Measurements from ENCODE around the gene ANKRD6. TPM values are rescaled to one million over a fixed set of nuclear protein-coding genes. Genes with fewer than 3 reads are reported as not detected.
A peak's percentile ranks its signal among the peaks of the same experiment; 100 is the strongest.

The ANKRD6 gene
- total and polyA plus RNA-seq, 7 experiments from 2014 or later: 0.71 to 6.6 (median 3.3) TPM

GRCh38 chr6:89661559-89661958 lies 228.6 kb downstream of the ANKRD6 start:
- Histone ChIP-seq H3K27me3 (ENCODE audit: control insufficient read depth in 2 of 2, insufficient read depth in 2 of 2, low read length in 2 of 2) (no peaks in the 10 kb centered on the region), H3K9me3 (ENCODE audit: control insufficient read depth in 2 of 3, low read length in 3 of 3) (no peaks in the 10 kb centered on the region), H3K27ac (ENCODE audit: low read depth, low read length) (no peak overlapping the region), H3K36me3 (ENCODE audit: control insufficient read depth in 2 of 3, insufficient read depth in 3 of 3, low read length in 3 of 3) (peaks cover 20 to 80% (median 26%) of the 10 kb centered on the region in 3 experiments), H3K4me1 (ENCODE audit: control insufficient read depth in 2 of 2, insufficient read depth in 2 of 2, low read length in 2 of 2) (no peaks in the 10 kb centered on the region), H3K4me3 (ENCODE audit: low read length) (no peak overlapping the region)
- ATAC-seq: no peak
- DNase-seq: no peak
- H3K4me1 Mint-ChIP-seq: peaks cover 0 to 7% (median 0%) of the 10 kb centered on the region in 7 donors
- no peaks in the 10 kb centered on the region for H3K9me3 Mint-ChIP-seq
- H3K36me3 Mint-ChIP-seq: peaks cover 27 to 56% (median 47%) of the 10 kb centered on the region in 5 donors
- ChIA-PET CTCF (no interaction called here), POLR2A (interaction anchor here (1.6 kb wide), 1 partner anchor 23 kb away, joined by 5 read pairs; the partner anchor contains the start of gene LYRM2)
- H3K27me3 Mint-ChIP-seq: no peaks in the 10 kb centered on the region
- H3K27ac Mint-ChIP-seq: no peak overlapping the region
- intact Hi-C loops (cut with micrococcal nuclease): no loop called here
- H3K4me3 Mint-ChIP-seq: no peak overlapping the region

DNA sequence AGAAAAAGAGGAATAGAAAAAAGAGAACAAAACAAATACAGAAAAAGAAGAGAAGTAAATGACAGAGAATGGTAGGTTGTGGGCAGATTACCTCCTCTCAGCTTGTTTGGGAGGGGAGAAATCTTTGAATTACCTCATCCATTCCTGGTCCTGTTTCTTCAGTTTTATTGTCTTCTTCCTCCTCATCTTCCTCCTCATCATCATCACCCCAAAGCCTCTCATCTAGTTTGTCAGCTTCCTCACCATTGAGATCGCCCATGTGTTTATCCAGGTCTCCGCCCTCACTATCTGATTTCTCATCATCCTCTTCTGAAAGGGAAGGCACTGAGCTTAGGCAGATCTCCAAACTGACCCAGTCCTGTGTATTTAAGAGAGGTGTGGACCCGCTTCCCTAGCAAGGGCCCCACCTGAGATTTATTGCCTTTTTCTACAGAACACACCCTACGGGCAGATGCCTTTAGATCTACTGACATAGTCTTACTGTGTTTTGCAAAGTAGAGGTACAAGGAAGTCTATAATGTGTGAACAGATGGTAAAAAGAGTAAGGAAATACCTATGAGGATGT lies 229.8 kb downstream of the ANKRD6 start:
- Mint-ChIP-seq H3K4me1 (peaks cover 0 to 7% (median 0%) of the 10 kb centered on the region in 7 donors), H3K4me3 (no peak overlapping the region), H3K27ac (peak overlapping the region in 3 of 9 donors; percentile 19 to 40 (median 28)), H3K36me3 (peaks cover 23 to 55% (median 43%) of the 10 kb centered on the region in 5 donors), H3K9me3 (no peaks in the 10 kb centered on the region), H3K27me3 (no peaks in the 10 kb centered on the region)
- Histone ChIP-seq H3K4me3 (ENCODE audit: low read length) (no peak overlapping the region), H3K27ac (ENCODE audit: low read depth, low read length) (no peak overlapping the region), H3K36me3 (ENCODE audit: control insufficient read depth in 2 of 3, insufficient read depth in 3 of 3, low read length in 3 of 3) (peaks cover 17 to 80% (median 20%) of the 10 kb centered on the region in 3 experiments), H3K4me1 (ENCODE audit: control insufficient read depth in 2 of 2, insufficient read depth in 2 of 2, low read length in 2 of 2) (no peaks in the 10 kb centered on the region), H3K27me3 (ENCODE audit: control insufficient read depth in 2 of 2, insufficient read depth in 2 of 2, low read length in 2 of 2) (no peaks in the 10 kb centered on the region), H3K9me3 (ENCODE audit: control insufficient read depth in 2 of 3, low read length in 3 of 3) (no peaks in the 10 kb centered on the region)
- intact Hi-C loops (cut with micrococcal nuclease): no loop called here
- DNase-seq: no peak
- CTCF ChIA-PET: no interaction called here
- ATAC-seq: no peak
- POLR2A ChIA-PET: no interaction called here

GRCh38 chr6:89667872-89668556 lies 235.1 kb downstream of the ANKRD6 start:
- Mint-ChIP-seq H3K4me1 (no peaks in the 10 kb centered on the region), H3K27me3 (no peaks in the 10 kb centered on the region), H3K4me3 (no peak overlapping the region), H3K9me3 (no peaks in the 10 kb centered on the region), H3K27ac (peak overlapping the region in 4 of 9 donors; percentile 16 to 67 (median 28)), H3K36me3 (peaks cover 8 to 52% (median 27%) of the 10 kb centered on the region in 5 donors)
- ATAC-seq: no peak
- no peaks in the 10 kb centered on the region for H3K9me3 ChIP-seq (ENCODE audit: control insufficient read depth in 2 of 3, low read length in 3 of 3)
- H3K27me3 ChIP-seq (ENCODE audit: control insufficient read depth in 2 of 2, insufficient read depth in 2 of 2, low read length in 2 of 2): no peaks in the 10 kb centered on the region
- ChIA-PET POLR2A (no interaction called here), CTCF (interaction anchor here (0.5 to 0.7 kb wide), 2 partner anchors 13 to 48 kb away, joined by 3 read pairs; no protein-coding TSS in a partner anchor)
- no peak for DNase-seq
- intact Hi-C loops (cut with micrococcal nuclease): no loop called here
- no peaks in the 10 kb centered on the region for H3K4me1 ChIP-seq (ENCODE audit: control insufficient read depth in 2 of 2, insufficient read depth in 2 of 2, low read length in 2 of 2)
- no peak overlapping the region for H3K27ac ChIP-seq (ENCODE audit: low read depth, low read length)
- peaks cover 14 to 79% (median 20%) of the 10 kb centered on the region in 3 experiments for H3K36me3 ChIP-seq (ENCODE audit: control insufficient read depth in 2 of 3, insufficient read depth in 3 of 3, low read length in 3 of 3)
- no peak overlapping the region for H3K4me3 ChIP-seq (ENCODE audit: low read length)

DNA sequence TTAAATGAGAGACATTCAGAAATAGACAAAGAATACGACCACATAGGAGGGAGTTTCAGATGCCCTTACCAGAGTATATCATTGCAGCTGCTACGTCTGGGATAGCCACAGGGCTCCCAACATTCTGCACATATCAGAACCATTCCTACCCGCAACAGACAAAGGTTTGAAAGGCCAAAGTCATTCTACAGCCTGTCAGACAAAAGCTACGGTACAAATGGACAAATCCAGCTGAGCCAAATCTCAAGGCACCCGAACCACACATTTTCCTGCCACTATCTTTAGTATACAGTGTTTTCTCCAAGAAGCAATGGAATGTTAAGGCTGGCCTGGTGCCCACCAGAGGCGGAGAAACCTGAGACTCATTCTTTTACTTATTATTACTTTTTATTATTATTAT lies 236.1 kb downstream of the ANKRD6 start:
- H3K36me3 ChIP-seq (ENCODE audit: control insufficient read depth in 2 of 3, insufficient read depth in 3 of 3, low read length in 3 of 3): peaks cover 17 to 78% (median 23%) of the 10 kb centered on the region in 3 experiments
- ATAC-seq (no peak), DNase-seq (no peak)
- no peaks in the 10 kb centered on the region for H3K27me3 ChIP-seq (ENCODE audit: control insufficient read depth in 2 of 2, insufficient read depth in 2 of 2, low read length in 2 of 2)
- H3K27me3 Mint-ChIP-seq: no peaks in the 10 kb centered on the region
- POLR2A ChIA-PET: interaction anchor here (0.5 kb wide), 1 partner anchor 56 kb away, joined by 3 read pairs; no protein-coding TSS in a partner anchor
- H3K27ac ChIP-seq (ENCODE audit: low read depth, low read length): no peak overlapping the region
- no peaks in the 10 kb centered on the region for H3K9me3 Mint-ChIP-seq
- no peaks in the 10 kb centered on the region for H3K4me1 ChIP-seq (ENCODE audit: control insufficient read depth in 2 of 2, insufficient read depth in 2 of 2, low read length in 2 of 2)
- peaks cover 8 to 48% (median 24%) of the 10 kb centered on the region in 5 donors for H3K36me3 Mint-ChIP-seq
- CTCF ChIA-PET: no interaction called here
- H3K9me3 ChIP-seq (ENCODE audit: control insufficient read depth in 2 of 3, low read length in 3 of 3): no peaks in the 10 kb centered on the region
- intact Hi-C loops (cut with micrococcal nuclease): no loop called here
- H3K4me3 Mint-ChIP-seq: no peak overlapping the region
- no peak overlapping the region for H3K27ac Mint-ChIP-seq
- no peaks in the 10 kb centered on the region for H3K4me1 Mint-ChIP-seq
- no peak overlapping the region for H3K4me3 ChIP-seq (ENCODE audit: low read length)

DNA sequence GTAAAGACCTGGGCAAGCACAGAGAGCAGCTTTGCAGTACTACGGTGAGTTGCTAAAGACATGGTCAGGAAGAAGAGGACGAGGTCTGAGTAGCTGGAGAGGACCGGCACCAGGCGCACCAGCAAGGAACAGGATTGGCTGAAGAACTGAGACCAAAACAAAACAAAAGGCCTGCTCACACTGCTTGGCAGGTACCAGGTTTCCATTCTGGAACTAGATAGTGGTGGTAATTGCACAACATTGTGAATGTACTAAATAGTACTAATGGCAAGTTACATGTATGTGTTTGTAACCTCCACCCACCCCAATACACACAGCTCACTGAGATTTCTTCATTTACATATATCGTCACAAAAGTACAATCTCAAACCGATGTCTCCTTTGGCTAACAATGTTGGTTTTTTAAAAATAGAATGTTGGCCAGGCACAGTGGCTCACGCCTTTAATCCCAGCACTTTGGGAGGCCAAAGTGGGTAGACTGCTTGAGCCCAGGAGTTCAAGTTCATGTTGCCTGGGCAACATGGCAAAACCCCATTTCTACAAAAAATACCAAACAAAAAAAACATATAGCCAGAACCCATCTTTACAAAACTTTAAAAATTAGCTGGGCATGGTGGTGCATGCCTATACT lies 238.1 kb downstream of the ANKRD6 start:
- Histone ChIP-seq H3K27me3 (ENCODE audit: control insufficient read depth in 2 of 2, insufficient read depth in 2 of 2, low read length in 2 of 2) (no peaks in the 10 kb centered on the region), H3K4me1 (ENCODE audit: control insufficient read depth in 2 of 2, insufficient read depth in 2 of 2, low read length in 2 of 2) (no peaks in the 10 kb centered on the region), H3K9me3 (ENCODE audit: control insufficient read depth in 2 of 3, low read length in 3 of 3) (no peaks in the 10 kb centered on the region), H3K27ac (ENCODE audit: low read depth, low read length) (no peak overlapping the region), H3K36me3 (ENCODE audit: control insufficient read depth in 2 of 3, insufficient read depth in 3 of 3, low read length in 3 of 3) (peaks cover 31 to 86% (median 35%) of the 10 kb centered on the region in 3 experiments), H3K4me3 (ENCODE audit: low read length) (no peak overlapping the region)
- no peak for DNase-seq
- Mint-ChIP-seq H3K36me3 (peaks cover 11 to 54% (median 30%) of the 10 kb centered on the region in 5 donors), H3K27ac (no peak overlapping the region), H3K4me3 (no peak overlapping the region), H3K9me3 (no peaks in the 10 kb centered on the region), H3K4me1 (no peaks in the 10 kb centered on the region), H3K27me3 (no peaks in the 10 kb centered on the region)
- intact Hi-C loops (cut with micrococcal nuclease): no loop called here
- ChIA-PET CTCF (no interaction called here), POLR2A (no interaction called here)
- no peak for ATAC-seq

DNA sequence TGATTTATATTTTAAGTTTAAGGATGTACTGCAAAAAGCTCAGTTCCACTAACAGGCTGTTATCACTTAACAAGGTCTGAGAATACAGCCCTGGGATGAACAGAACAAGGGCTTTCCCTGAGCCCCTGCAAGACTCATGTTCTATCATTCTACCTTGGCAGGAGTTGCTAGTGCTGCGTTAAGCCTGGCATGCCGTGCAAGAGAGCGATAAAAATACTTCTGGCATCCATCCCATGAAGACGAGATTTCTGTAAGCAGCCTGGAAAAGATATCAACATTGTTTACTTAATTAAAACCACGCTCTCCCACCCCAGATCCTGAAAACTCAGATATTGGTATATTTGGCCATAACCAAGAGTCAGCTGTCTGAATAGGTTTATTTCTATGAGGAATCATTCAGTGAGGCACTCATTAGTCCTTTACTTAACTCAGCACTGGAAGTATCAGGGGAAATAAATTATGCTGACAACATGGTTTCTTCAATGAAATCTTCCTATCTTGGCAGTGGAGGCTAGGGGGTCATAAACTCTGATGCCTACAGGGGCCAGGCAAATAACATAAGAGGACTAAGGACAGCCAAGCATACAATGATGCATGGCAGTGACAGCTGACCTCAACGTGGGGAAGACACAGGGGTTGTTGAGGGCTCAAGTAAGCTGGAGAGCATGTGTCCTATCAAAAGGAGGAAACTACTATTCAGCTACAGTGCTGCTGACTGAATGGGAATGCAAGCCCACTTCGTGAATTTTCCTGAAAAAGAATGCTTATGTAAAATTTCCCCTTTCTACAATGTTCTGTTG lies 243.2 kb downstream of the ANKRD6 start:
- Mint-ChIP-seq H3K36me3 (peaks cover 14 to 59% (median 42%) of the 10 kb centered on the region in 5 donors), H3K9me3 (no peaks in the 10 kb centered on the region), H3K4me3 (no peak overlapping the region), H3K4me1 (no peaks in the 10 kb centered on the region), H3K27ac (peak overlapping the region in 2 of 9 donors; percentile 19 to 64), H3K27me3 (no peaks in the 10 kb centered on the region)
- CTCF ChIA-PET: interaction anchor here (0.7 kb wide), 1 partner anchor 38 kb away, joined by 4 read pairs; the partner anchor contains the start of gene LYRM2
- POLR2A ChIA-PET: no interaction called here
- Histone ChIP-seq H3K4me3 (ENCODE audit: low read length) (no peak overlapping the region), H3K27me3 (ENCODE audit: control insufficient read depth in 2 of 2, insufficient read depth in 2 of 2, low read length in 2 of 2) (no peaks in the 10 kb centered on the region), H3K4me1 (ENCODE audit: control insufficient read depth in 2 of 2, insufficient read depth in 2 of 2, low read length in 2 of 2) (no peaks in the 10 kb centered on the region), H3K27ac (ENCODE audit: low read depth, low read length) (no peak overlapping the region), H3K9me3 (ENCODE audit: control insufficient read depth in 2 of 3, low read length in 3 of 3) (no peaks in the 10 kb centered on the region), H3K36me3 (ENCODE audit: control insufficient read depth in 2 of 3, insufficient read depth in 3 of 3, low read length in 3 of 3) (peaks cover 37 to 93% (median 42%) of the 10 kb centered on the region in 3 experiments)
- intact Hi-C loops (cut with micrococcal nuclease): no loop called here
- ATAC-seq (no peak), DNase-seq (no peak)

All from naive thymus-derived CD4-positive, alpha-beta T cell (primary cell).